Stimulated activated CD4-positive, alpha-beta T cell treated with anti-CD3 and anti-CD28 coated beads, TNF-alpha, amount 100 ng/mL, for 1 hour (primary cell): Measurements from ENCODE around the gene SETD7.
"Not testable (repeated sequence)": the region's sequence is repeated elsewhere in the genome, so short reads cannot be mapped to it uniquely, and the experiment has no call there.

Source experiments
- DNase-seq, 3 donors: peaks; one replicate each; pipeline ENCODE4 v3.0.0-alpha.2; 2020; ENCODE audit warnings: low read depth in 3 of 3, low spot score in 1 of 3

SETD7 gene

DNA sequence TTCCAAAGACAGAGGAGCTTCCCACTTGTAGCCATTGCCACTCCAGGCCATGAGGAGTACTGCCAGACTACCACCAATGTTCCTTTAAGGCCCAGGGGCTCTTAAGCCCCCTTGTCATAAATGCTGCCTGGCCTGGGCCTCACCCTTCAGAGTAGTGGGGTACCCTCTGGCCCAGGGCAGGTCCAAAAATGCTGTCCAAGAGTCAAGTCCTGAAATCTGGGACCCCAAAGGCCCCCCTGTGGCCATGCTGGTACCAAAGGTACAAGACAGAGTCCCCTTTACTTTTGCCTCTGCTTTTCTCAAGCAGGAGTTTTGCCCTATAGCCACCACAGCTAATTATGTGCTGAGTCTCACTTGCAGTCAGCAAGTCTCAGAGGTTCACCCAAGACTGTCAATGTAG, 85.7 kb downstream of the SETD7 start:
- no peak for DNase-seq

DNA sequence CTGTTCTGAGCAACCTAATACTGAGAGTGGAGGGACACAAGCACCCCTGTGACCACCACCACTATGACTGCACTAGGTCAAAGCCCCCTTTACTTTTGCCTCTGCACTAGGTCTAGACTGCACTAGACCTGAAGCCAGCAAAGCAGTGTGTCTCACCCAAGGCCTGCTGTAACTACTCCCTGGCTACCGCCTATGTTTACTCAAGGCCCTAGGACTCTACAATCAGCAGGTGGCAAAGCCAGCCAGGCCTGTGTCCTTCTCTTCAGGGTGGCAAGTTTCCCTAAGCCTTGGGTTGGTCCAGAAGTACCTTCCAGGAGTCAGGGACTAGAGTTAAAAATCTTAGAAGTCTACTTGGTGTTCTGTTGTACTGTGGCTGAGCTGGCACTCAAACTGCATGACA, 86.2 kb downstream of the SETD7 start:
- no peak for DNase-seq

DNA sequence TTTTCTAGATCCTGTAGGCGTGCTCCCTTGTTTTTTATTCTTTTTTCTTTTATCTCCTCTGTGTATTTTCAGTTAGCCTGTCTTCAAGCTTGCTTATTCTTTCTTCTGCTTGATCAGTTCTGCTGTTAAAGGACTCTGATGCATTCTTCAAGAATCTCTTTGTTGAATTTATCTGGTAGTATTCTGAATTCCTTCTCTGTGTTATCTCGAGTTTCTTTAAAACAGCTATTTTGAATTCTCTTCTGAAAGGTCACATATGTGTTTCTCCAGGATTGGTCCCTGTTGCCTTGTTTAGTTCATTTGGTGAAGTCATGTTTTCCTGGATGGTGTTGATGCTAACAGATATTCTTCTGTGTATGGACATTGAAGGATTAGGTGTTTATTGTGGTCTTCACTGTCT, 86.8 kb downstream of the SETD7 start:
- no peak for DNase-seq

DNA sequence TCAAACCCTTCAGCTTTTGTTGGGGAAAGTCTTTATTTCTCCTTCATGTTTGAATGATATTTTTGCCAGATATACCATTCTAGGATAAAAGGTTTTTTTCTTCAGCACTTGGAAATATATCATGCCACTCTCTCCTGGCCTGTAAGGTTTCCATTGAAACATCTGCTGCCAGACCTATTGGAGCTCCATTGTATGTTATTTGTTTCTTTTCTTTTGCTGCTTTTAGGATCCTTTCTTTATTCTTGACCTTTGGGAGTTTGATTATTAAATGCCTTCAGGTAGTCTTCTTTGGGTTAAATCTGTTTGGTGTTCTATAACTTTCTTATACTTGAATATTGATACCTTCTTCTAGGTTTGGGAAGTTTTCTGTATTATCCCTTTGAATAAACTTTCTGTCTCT, 87.3 kb downstream of the SETD7 start:
- DNase-seq, result not testable (repeated sequence)

DNA sequence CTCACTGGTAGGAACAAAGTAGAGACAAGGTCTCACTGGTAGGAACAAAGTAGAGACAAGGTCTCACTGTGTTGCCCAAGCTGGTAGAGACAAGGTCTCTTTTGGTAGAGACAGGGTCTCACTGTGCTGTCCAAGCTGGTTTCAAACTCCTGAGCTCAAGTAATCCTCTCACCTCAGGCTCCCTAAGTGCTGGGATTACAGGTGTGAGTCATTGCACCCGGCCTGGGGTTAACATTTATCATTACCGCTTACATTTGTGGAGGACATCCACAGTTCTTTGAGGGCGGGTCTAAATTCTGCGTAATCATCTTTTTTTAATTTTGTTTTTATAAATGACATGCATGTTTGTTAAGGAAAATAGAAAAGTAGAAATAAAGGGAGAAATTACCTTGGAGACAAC, 90.1 kb downstream of the SETD7 start:
- no peak for DNase-seq

DNA sequence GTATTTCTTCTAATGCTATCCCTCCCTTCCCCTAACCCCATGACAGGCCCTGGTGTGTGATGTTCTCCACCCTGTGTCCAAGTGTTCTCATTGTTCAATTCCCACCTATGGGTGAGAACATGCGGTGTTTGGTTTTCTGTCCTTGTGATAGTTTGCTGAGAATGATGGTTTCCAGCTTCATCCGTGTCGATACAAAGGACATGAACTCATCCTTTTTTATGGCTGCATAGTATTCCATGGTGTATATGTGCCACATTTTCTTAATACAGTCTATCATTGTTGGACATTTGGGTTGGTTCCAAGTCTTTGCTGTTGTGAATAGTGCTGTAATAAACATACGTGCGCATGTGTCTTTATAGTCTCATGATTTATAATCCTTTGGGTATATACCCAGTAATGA, 91.5 kb downstream of the SETD7 start:
- DNase-seq, result not testable (repeated sequence)

DNA sequence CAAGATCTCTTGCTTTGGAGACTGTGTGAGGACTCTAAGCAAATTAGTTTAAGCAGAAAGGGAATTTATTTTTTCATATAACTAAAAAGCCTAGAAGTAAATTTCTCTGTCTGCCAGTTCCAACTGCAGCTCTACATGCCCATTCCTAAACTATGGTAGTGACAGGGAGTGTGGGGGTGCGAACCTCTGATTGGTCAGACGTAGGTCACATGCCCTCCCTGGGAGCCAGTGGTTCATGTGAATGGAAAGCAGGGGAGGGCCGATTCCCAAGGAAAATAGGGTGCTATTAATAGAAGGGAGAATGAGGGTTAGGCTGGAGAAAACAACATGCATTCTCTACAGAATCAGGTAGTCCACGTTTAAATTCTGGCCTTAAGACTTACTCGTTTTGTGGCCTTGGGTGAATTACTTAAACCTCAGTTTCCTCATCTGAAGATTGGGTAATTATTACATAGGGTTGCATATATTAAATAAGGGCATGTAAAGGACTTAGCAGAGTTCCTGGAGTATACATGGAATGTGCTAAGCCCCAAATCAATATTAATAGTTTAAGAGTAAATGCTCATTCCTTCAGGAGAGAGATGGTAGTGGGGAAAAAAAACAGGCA, 94.9 kb downstream of the SETD7 start:
- no peak for DNase-seq

DNA sequence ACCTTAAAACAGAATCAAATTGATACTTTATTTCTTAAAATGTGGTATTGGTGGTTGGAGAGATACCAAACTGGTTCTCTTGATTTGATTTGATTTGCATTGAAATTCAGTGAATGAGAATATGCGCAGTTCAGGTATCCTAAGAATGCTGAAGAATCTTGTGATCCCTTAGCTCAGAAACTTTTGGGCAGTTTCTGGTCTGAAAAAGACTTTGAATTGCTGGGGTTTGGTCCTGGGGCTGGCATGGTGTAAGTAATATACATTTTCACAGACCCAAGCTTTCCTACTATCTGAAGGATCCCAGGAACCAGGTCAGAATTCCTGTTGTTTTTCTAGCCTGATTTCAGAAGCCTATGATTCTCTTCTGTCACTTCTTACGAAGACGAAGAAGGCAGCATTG, 95.5 kb downstream of the SETD7 start:
- DNase-seq, result no peak

- DNase-seq, result no peak
Observed at GRCh38 chr4:139458999-139459398, 97.0 kb downstream of the SETD7 start.

DNA sequence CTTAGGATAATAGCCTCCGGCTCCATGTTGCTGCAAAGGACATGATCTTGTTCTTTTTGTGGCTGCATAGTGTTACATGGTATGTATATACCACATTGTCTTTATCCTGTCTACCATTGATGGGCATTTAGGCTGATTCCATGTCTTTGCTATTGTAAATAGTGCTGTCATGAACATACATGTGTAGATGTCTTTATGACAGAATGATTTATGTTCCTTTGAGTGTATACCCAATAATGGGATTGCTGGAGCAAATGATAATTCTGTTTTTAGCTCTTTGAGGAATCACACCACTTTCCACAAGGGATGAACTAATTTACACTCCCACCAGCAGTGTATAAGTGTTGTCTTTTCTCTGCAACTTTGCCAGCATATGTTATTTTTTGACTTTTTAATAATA, 97.5 kb downstream of the SETD7 start:
- DNase-seq, result no peak

DNA sequence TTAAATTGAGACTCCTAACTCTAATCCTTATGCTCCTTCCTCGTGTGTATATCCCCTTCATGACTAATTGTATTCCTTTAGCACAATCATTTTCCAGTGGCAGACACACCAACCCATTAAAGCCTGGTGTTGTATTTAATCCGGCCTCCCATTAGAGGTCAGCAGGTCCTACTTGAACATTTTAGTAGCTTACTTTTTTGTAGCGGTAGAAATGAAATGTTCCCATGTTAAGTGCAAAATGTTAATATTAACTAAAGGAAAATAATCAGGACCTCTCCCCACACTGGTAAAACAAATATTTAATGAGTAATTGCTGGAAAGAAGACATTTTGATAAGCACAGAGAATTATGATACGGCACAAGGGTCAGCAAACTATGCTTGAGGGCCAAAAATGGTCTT, 98.7 kb downstream of the SETD7 start:
- no peak for DNase-seq

DNA sequence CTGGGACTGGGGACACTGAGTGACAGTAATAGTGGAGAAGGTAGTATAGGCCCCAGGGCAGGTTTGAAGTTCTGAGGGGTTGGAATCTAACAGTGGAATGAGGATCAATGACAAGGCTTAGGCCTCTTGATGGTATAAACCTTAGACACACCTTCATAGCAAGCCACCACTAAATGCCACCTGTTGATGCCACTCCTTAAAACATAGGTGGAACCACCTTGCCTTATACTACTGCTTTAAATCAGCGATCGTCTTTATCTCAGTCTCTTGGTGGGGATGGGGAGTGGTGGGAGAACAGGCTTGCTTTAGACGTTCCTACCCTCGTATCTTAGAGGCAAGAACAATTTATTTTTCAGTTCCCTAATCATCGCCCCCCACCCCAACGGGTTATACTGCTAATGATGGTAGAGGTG, 100.9 kb downstream of the SETD7 start:
- DNase-seq, result no peak

- DNase-seq, result no peak
Observed at GRCh38 chr4:139454111-139455045, 101.6 kb downstream of the SETD7 start, which contains the start of gene RAB33B. RAB33B (plus strand) TSS chr4:139454121; CDS start chr4:139454196, 75 bp downstream.

GRCh38 chr4:139453371-139454110, 102.5 kb downstream of the SETD7 start:
- DNase-seq, result peak; percentile 91 to 96 (median 91)

- DNase-seq, result peak in 2 of 3 donors; percentile 29 to 37
Observed at GRCh38 chr4:139453041-139453370, 103.0 kb downstream of the SETD7 start.

- no peak for DNase-seq
Observed at GRCh38 chr4:139451997-139452396, 104.0 kb downstream of the SETD7 start.

DNA sequence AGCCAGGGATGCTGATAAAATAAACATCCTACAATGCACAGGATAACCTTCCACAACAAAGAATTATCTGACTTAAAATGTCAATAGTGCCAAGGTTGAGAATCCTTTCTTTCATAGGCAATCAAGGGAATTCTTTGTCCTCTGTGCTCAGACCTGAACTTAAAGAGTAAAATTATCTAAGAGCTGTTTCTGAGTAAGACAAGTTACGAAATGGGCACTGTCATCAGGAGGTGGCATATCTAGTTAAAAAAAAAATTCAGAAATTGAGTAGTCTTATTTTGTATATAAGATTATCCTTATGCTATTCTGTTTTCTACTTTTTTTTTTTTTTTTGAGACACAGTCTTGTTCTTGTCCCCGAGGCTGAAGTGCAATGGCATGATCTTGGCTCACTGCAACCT, 105.4 kb downstream of the SETD7 start:
- DNase-seq, result no peak

- DNase-seq, result not testable (repeated sequence)
Observed at GRCh38 chr4:139447078-139447477, 108.9 kb downstream of the SETD7 start.
